DMS 273 (cell line): ENCODE data around the gene TBCD.
A peak's percentile ranks its signal among the peaks of the same experiment; 100 is the strongest.

Source experiments
- DNase-seq: peaks from one replicate; lab custom pipeline; 2025; ENCODE audit not compliant: unreplicated experiment; lab: John Stamatoyannopoulos, UW

Gene TBCD

DNA sequence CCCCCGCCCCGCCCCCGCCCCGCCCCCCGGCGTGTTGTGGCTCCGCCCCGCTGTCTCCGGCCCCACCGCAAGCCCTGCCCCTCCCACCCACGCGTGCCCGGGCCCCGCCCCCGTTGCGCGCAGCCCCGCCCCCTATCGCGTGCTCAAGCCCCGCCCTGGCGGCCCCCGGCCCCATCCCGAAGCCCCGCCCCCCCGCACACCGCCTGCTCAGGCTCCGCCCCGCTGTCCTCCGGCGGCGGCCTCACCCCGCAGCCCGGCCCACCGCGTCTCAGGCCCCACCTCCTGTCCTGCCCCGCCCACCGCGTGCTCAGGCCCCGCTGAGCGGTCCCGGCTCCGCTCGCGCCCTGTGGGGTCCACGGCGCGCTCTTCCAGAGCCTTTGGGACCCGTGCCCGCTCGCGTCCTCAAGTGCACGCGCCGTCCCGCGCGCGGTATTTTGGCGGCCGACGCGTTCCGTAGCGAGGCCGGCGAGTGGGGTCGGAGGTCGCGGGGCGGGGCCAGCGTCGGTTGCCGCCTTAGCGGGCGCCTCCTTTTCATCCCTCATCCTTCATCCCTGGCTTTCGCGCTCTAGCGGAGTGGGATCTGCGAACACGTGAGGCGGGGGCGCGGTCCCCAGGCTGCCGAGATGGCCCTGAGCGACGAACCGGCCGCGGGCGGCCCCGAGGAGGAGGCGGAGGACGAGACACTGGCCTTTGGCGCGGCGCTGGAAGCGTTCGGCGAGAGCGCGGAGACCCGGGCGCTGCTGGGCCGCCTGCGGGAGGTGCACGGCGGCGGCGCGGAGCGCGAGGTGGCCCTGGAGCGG lies at the start of gene TBCD:
Gene TBCD, plus strand, starts transcription at position 495 of the 800 bp plus-strand sequence. Its CDS starts 129 bp downstream, at position 624.
- DNase-seq: peak; percentile 95

DNA sequence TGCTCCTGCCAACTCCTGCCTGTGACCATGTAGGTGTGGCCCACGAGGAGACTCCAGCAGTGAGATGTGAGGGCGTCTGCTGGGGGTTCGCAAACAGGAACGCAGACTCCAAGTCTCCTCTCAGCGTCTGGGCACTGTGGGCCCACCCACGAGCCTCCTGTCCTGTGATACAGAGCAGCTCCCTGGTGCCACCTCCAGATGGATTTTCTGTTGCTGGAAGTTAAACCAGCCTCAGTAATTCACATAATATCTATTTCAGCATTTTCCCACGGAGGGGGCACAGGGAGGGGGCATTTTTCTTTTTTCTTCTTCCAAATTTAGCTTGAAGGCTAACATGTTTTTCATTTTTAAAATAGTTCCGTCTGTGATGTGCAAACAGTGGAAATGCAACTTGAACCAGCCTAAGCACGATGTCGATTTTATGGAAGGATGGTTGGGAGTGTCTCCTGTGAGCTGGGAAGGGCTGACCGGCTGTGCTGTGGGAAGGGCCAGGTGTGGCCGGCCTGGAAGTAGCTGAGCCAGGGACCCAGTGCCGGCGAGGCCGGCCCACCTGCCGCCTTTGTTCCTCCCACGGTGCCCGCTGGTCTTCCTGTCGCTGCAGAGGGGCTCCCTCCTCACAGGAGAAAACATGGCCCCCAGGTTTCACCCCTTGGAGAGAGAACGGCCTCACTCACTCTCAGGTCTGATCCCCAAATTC lies 49.5 kb upstream of the TBCD start:
- DNase-seq: peak; percentile 40

DNA sequence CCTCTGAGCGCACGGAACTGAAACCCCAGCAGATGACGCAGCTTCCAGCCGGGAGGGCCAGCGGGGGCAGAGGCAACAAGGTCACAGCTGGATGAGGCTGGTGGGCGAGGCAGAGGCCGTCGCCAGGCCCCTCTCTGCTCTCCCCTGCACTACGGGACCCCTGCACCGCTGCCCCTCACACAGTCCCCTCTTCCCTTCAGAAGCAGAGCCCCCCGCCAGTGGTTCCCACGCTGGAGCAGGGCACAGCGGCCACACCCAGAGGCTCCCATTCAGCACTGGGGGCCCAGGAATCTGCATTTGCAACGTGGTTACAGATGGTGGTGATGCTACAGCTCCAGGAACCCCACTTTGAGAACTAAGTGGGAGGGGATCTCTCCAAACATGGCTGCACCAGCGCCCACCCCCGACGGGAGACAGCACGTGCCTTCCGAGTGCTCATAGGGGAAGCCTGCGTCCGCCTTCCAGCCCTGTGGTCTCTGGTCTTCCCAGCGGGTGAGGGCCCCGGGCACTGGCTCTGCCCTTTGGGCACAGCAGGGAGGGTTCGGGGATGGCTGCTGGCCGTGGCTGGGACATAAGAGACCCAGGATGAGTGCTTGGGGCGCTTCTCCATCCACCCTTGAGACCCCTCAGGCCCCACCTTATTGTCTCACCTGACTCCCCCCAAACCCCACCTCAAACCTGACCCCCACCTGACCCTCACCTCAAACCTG lies 48.7 kb upstream of the TBCD start:
- no peak for DNase-seq

DNA sequence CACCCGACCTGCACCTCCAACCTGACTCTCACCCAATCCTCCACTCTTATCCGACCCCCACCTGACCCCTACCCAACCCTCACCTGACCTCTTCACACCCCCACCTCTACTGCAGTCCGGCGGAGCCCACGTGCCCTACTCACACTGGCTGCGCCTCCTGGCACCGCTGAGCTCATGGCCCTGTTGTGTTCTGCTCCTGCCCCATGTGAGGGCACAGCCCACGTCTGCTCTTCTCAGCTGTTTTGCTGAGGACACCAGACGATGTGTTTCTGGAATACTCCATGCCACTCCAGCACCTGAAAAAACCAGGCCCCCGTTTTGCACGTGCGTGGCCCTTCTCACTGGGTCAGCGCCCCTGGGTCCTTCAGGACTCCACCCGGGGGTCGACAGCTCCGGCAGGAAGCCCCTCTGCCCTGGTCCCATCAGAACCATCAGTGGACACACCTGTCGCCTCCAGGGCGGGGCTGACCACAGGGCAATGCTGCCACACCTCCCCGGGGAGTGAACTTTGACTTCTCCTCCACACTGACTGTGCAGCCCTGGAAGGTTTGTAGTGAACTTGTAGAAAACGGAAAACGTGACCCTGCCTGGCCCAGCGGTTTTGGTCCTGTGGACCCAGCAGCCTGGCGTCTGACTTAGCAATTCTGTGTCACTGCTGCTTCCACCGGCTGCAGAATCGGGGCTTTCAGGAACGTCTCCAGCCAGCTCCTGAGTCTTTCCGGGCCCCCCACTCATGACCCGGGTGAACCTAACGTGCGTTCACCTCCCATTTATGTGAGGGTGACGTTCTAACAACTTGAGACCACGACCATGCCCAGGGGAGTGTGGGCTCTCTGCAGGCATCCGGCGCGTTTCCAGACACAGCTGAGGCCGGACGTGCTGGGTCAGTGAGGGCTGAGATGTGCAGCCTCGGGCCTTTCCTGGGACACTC lies 47.7 kb upstream of the TBCD start:
- DNase-seq: no peak

- no peak for DNase-seq
Measured at GRCh38 chr17:82704886-82705285, 47.0 kb upstream of the TBCD start.

GRCh38 chr17:82705756-82706155 lies 46.1 kb upstream of the TBCD start:
- no peak for DNase-seq

- no peak for DNase-seq
Measured at GRCh38 chr17:82709024-82709675, 42.7 kb upstream of the TBCD start.

GRCh38 chr17:82709676-82710498 lies 42.0 kb upstream of the TBCD start:
- DNase-seq: no peak

DNA sequence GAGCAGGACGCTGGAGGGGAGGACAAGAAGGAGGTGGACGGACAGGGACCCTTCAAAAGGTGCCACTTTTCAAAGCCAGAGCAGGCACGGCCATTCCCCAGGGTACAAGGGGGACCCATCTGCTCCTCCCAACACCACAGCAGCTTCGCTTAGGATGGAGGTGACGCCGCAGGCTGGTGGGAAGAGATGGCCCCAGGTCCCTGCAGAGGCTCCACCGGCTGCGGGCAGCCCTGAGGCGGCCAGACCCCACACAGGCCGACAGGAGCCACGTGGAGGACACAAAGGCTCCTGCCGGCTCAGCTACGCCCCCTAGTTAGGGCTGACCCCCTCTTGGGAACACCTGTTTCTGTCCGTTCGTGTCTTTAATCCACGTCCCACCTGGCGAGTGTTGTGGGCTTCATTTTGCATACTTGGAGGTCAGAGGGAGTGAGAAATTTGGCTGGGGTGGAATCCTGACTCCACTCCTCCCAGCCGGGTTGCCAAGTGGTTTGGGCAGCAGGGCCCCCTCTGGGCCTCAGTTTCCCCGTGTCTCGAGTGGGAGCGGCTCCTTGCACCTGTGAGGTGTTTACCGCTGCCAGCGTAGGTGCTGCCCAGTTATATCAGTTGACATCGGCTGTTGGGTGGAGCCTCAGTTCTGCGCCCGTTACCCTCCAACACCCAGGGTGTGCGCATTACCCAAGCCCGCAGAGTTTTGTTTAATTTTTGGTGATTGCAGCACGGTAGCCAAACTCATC lies 41.2 kb upstream of the TBCD start:
- DNase-seq: no peak

DNA sequence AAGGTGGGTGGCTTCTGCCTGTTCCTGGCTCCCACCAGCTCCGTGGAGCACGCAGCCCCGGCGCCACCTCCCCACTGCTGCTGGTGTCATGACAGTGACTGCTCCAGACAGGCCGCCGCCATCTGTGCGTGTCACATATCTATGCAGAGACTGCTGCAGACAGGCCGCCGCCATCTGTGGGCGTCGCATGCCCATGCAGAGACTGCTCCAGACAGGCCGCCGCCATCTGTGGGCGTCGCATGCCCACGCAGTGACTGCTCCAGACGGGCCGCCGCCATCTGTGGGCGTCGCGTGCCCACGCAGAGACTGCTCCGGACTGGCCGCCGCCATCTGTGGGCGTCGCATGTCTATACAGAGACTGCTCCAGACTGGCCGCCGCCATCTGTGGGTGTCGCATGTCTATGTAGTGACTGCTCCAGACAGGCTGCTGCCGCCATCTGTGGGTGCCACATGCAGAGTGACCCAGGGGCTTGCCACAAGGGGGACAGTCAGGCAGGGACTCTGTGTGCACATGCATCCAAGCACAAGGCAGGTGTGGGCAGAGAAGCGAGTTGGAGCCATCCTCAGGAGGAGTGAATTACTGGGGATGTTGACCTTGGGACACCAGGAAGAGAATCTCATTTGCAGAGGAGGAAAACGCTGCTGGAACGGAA lies 38.7 kb upstream of the TBCD start:
- no peak for DNase-seq

GRCh38 chr17:82716203-82717010 lies 35.5 kb upstream of the TBCD start, which contains the start of gene FN3KRP:
Gene FN3KRP, plus strand, starts transcription at chr17:82716706. Its CDS starts 50 bp downstream, at chr17:82716756.
- peak; percentile 98 for DNase-seq

- DNase-seq: no peak
Measured at GRCh38 chr17:82718986-82719685, 32.7 kb upstream of the TBCD start.

GRCh38 chr17:82720204-82720603 lies 31.7 kb upstream of the TBCD start:
- DNase-seq: no peak

DNA sequence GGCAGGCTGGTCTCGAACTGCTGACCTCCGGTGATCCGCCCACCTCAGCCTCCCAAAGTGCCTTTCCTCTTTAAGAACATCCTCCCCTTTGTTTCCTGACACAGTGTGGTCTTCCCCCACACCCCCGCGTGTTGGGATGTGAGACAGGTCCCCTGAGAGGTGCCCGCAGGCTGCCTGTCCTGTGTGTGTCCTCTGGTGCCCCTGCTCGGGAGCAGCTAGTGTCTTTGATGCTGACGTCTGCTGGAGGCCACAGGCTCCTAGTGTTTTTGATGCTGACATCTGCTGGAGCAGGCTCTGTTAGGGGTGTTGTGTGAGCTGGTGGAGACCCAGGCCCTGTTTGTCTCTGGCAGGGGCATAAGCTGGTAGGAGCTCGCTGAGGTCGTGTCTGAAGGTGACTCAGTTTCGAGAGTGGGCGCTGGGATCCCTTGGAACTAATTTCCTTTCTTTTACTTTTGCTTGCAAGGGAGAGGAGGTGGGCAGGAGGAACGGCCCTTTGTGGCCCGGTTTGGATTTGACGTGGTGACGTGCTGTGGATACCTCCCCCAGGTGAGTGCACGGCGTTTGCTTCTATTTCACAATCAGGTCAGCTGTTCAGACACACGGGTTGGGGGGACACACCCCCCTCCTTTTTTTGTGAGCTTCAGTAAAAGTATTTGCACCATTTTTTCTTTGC lies 29.4 kb upstream of the TBCD start:
- DNase-seq: no peak

- DNase-seq: no peak
Measured at GRCh38 chr17:82723169-82723807, 28.6 kb upstream of the TBCD start.

DNA sequence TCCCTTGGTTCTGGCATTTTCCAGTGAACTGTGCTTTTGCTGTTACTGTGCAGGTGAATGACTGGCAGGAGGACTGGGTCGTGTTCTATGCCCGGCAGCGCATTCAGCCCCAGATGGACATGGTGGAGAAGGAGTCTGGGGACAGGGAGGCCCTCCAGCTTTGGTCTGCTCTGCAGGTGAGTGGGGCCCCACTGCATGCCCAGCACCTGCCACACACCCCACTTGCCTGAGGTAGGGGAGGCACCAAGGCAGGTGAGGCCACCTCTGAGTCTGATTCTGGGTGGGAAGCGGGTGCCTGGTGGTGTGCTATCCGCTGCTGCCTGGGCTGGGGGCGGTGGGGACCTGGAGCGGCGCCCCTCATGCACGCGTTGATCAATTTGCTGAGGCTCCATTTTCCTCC lies 25.4 kb upstream of the TBCD start:
- no peak for DNase-seq
